GM18508 (cell line): ENCODE results near the gene POU6F2.

Experiments
- ATAC-seq: cut with Tn5 transposase; IDR thresholded peaks from one replicate; pipeline ENCODE4 v1.9.1; 2021; ENCODE audit warnings: moderate number of reproducible peaks; ENCODE audit not compliant: insufficient read depth, unreplicated experiment

Gene POU6F2

DNA sequence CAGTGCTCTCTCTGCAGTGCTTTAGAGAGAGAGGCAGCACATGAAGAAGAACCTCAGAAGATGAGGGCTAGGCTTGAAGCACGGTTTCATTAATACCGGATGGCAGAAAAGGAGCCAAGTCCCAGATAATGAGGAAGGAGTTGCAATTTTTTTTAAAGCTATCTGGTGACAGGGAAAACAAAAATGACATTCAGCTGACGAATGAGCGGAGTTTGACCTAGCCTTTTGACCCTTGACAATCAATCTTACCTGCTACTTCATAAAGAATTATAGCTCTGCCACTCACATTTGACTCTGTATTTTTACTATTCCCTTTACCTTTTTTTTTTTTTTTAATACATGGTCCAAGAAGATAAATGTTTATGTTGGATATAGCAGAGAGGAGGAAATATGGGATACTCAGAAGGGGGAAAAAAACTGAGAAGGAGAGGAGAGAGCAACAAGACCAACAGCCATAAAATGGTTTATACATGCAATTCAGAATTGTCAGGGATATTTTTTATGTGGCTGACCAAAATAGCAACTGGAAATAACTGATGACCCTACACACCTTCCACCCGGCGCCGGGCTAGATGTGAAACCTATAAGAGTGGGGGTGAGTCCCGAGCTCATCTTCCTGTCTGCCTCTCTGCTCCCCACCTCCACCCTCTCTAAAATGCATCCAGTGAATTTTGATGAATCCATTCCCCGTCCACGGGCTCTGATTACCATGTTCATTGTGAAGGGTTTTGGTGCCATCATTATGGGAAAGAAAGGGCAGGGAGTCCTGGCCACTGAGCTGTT is 314.1 kb downstream of the POU6F2 start:
- ATAC-seq: no peak

DNA sequence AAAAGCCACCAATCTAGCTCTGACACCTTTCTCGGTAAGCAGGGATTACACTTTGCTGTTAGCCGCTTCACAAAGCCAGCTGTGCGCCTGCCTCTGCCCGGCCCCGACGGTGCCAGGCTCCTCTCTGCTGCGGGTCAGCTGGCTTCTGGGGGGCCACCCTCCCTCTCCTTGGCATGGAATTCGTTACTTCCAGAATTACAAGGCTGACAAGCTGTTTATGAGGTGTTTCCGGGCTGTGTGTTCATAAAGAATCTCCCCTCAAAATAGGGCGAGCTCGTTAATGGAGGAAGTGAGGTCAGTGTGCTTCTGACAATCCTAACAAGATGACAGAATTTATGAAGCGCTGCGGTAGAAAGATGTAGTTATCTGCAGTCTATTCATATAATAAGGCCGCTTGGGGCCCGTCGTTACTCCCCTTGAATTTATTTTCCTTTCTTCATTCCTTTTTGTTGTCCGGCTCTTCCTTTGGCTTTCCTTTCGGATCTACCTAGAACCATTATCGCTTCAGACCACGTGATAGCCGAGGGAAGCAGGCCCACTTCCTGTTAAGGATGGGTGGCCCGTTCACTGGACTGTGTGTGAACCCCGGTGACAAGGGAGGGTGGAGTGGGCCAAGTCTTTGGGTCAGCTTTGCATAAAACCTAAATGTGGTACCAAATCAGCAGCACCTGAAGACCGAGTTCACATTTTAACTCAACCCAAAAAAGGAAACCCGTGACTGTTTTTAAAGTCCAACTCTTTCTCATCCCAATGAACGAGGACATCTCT is 315.5 kb downstream of the POU6F2 start:
- ATAC-seq: no peak

DNA sequence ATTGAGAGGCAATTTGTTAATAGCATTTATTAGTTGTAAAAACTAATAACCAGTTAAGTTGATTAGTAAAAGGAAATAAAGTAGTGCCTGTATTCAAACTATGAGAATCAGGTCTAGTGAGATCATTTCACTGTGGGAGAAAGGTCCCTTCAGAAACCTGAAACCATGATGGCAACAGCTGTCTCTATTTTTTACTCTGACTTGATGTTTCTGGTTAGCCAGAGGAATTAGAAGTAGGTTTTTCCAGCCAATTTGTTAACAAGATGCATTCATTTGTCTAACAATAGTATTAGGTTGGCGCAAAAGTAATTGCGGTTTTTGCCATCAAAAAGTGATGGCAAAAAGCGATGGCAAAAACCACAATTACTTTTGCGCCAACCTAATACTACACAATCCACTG is 316.3 kb downstream of the POU6F2 start:
- ATAC-seq: no peak

DNA sequence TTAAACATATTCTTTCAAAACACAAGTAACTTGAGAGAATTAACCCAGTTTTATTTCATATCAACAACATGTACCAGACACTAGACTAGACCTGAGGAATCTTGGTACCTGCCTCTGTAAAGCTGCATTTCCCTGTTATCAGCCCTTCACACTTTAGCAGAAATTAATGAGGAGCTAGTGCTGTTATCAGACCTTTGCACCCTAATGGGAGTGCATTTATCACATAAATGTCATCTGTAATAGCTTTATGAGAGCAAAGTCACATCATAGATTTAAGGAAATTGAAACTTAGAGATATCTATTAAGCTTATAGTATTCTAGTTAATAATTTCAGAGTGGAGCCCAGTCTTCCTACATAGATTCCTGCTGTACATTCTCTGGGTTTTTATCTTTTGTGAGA is 318.1 kb downstream of the POU6F2 start:
- ATAC-seq: no peak

DNA sequence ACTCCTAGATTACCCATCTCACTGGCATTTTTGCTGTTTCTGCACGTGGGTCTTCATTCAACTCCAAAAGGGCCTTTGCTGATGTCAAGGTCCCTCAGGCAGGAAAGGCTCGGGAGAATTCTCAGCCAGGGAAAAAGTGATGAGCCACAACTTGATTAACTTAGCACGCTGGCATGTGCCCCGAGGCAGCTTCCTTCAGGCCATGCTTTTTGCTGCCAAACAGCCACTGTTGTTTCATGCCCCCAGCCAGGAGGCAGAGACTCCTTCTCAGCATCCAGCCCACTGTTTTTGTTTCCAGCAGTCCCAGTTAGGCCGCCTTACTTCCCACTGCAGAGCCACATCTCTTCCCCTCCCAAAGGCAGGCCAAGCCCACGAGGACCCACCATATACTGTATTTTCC is 322.0 kb downstream of the POU6F2 start:
- no peak for ATAC-seq

DNA sequence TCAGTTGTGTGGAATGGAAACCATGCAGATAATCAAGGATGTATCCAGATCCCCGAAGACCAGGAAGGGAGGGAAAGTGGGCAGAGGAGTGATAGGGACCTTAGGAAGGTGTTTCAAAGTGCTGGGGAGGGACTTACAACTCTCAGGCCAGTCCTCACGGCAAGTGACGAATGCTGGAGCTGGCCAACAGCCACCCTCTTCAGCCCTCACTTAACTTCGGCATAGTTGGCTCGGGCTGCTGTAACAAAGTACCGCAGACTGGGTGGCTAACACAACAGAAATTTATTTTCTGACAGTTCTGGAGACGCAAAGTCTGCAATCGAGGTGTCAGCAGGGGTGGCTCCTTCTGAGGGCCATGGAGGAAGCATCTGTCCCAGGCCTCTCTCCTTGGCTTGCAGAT is 322.6 kb downstream of the POU6F2 start:
- ATAC-seq: no peak

DNA sequence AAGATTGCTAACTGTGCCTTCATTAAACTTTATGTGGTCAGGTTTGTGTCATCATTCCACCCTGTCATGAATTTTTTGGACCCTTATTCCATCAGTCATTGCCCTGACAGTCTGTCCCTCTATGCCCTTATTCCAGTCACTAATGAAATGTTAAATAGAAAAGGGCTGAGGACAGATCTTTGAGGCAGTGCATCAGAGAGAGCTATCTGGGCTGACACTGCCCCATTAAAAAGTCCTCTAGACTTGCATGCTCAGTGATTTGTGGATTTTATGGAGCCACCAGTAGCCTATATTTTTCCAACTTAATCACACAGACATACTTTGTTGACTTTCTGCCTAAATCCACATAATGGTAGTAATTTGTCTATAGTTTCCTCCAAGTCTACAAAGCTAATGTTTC is 323.8 kb downstream of the POU6F2 start:
- ATAC-seq: no peak

DNA sequence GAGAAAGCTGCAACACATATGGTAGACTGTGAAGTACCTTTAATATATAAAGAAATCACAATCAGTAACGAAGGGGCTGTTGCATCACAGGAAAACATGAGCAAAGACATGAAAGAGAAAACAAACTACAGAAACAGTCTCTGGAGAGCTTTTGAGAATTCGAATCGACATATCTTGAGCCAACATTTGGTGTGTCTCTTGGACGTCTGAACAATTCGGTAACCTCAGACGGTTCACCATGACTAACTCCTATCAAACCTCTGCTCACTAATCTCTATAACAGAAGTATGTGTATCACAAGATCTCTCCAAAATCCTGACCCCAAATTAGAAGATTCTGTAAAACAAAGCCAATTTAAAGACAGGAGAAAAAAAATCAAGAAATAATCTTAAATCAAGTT is 326.5 kb downstream of the POU6F2 start:
- no peak for ATAC-seq

DNA sequence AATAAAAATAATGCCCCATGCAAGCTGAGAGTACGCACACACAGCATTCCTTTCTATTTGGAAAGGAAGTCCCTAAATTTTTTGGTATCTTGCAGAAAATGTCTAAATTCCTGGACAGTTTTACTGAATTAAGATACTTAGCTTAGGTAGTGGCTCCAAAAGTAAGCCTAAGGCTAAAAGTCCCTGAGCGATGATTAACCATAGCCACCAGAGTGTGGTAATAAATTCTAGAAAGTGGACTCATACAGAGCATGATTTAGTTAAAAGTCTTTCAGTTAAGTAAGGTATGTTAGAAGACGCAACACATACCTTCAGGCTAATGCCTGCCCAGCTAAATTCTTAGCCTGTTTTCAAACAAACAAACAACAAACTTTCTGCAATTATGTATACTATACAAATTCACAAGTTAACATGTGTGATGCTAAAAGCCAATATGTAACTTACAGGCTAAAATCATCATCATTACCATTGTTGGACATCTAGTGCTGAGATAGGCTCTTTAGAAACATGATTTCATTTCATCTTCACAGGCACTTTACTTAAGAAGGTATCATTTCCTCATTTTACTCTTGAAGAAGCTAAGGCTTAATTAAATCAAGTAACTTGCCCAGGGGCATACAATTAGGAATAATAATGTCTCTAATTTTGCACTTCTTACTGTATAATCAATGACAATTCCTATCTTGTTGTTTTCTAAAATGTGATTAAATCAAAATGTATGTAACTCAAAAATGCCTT is 327.1 kb downstream of the POU6F2 start:
- no peak for ATAC-seq

DNA sequence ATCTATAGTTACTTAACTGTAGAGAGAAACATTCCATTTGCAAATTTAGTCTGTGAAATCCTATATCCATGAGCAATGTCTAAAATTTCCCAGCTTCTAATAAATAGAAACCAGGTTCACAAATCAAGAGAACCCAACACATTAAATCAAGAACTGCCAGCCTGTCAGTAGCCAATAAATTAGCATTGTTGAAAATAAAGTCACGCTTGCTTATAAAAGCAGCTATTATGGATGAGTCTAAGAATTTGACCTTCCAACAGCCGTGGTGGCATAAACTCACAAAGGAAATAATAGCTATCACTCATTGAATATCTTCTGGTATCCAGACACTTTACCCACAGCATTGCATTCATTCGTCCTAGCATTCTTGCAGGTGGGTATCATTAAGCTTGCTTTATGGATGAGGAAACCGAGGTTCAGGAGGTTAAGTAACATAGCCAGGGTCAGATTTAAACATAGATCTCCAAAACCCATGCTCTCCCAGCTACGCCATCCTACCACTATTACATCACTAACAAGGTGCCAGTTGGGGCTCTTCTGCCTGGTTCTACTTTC is 328.4 kb downstream of the POU6F2 start:
- no peak for ATAC-seq

DNA sequence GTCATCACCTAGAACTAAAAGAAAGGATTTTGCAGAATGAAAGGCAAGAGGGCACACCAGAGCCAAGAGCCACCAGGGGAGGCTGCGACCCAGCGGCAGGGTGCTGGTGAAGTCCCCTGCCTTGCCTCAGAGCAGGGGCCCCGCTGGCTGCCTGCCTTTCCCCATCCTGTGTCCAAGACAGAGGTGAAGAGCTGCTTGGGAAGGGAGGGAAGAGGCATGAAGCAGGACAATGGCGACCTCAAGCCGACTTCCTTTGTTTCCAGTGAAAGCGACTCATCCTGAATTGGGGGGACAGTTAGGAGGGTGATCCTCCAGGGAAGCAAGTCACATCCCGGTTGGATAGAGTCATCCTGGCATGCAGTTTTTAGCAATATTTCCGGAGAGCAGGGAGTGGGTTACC is 333.0 kb downstream of the POU6F2 start:
- no peak for ATAC-seq

DNA sequence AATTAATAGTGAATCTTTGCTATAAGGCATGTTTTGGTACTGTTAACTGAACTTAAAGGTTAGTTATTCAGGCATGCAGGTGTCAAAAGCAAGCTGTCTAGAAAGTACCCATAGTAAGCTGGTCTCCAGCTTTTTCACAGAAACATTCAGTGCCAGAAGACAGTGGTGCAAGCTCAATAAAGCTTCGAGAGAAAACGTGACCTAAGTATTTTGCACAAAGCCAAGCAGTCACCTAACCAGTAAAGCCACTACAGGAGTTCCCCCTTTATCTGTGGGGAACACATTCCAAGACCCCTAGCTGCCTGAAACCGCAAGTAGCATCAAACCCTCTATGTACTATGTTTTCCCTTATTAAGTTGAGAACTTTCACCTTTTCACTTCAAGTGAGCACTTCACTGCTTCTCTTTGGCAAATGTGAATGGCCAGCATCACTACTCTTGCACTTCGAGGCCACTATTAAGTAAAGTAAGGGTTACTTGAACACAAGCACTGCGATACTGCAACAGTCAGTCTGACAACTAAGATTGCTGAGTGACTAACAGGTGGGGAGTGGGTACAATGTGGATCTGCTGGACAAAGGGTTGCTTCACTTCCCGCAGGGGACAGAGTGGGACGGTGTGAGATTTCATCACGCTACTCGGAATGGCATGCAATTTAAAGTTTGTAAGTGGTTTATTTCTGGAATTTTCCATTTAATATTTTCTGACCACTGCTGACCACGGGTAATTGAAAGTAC is 334.7 kb downstream of the POU6F2 start:
- ATAC-seq: no peak

DNA sequence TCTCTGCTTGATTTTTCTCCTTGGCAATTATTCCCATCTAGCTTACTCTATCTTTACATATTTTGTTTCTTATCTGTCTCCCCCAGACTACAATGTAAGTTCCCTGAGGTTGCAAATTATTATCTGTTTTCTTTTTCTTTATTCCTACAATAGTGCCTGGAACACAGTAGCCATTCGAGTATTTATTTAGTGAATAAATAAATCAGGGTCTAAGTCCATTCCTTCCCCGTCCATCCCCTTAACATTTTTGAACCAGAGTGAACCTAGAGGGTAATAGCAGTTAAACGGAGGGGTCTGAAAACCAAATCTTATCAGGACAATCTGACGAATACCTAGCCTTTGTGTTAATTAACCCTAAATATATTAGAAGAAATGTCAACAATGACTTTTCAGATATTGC is 335.7 kb downstream of the POU6F2 start:
- no peak for ATAC-seq

DNA sequence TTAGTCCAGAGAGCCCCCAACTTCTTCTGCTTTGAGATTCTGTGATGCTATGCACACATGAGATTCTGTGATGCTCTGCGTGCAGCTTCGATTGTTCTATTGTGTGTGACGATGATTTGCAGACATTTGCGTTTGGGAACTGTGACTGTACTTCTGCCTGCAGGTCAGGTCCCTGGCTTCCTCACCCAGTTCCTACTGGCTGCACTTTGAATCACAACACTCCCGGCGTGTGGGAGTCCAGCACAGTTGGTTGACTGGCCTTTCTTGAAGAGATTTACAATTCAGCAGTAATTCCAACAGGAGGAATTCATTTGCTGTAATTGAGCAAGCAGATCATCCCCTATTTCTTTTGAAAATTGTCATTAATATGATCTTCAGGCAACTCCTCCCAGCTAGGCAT is 336.3 kb downstream of the POU6F2 start:
- ATAC-seq: no peak

DNA sequence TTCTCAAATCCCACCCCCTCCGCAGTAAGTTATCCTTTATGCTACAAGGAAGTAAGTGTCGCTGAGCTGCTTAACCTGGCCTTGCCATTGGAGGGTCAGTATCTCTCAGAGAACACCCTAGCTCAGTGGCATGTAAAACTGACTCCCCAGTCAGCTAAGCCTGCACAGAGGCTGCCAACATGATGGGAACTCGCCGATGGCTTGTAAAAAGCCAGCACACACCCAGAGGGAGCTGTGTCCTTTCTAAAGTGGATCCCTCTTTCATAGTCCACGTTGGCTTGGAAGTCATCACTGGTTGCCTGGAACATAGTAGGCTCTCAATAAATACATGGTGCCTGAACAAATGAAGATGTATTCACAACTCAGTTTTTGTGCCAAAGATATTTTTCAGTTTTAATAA is 339.4 kb downstream of the POU6F2 start:
- no peak for ATAC-seq

DNA sequence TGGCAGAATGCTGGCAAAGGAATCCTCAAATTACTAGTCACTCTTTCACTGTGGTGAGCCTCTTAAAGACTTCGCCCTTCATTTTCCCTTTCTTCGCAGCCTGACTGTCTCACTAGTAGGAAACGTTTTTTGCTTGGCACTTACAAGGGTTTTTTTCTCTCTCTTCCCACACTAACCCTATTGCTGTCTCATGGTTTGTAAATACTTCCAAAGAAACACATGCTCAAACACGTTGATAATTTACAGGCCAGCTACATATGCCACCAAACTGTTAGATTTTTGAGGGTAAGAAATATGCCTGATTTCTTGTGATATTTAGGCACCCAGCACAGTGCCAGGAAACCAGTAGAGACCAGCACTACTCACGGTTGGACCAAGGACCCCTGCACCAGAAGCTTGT is 340.2 kb downstream of the POU6F2 start:
- no peak for ATAC-seq

DNA sequence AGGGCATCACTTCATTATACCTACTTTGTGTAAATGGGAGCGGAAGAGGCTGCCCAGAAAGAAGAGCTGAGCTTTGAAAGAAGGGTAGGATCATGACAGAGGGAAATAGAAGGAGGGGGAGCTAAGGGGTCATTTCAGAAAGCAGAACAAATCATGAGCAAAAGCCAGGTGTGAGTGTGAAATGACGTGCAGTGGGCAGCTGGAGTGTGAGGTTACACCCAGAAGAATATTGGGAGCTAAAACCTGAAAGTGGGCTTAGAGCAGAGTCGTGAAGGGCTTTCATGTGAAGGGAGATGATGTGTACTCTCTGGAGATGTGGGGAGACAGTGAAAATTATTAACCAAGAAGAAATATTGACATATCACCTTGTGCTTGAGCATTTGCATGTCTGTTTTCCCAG is 343.5 kb downstream of the POU6F2 start:
- ATAC-seq: no peak

DNA sequence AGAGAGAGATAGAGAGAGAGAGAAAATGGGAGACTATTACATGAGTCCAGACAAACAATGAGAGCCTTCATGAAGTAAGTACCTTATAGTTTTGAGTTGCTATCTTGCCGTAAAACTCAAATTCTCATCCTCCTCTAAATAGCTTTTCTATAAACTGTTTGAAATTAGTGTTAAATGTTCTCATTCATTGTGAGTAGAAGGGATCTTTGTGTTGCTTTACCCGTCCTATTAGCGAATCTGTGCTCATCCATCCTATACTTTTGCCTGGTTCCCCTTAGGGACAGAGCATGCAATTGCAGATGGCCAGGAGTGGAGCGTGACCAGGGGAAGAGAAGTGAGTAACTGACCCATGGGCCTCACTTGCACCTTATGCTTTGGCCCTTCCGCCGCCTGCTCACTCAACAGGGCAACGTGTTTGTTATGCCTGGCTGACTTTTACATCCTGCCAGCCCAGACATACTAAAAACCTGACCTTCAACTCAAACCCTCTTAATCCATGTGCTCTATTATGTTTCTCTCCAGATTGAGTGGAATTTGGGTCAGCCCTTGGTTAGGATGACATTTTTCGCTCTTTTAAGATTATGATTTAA is 344.3 kb downstream of the POU6F2 start:
- no peak for ATAC-seq

DNA sequence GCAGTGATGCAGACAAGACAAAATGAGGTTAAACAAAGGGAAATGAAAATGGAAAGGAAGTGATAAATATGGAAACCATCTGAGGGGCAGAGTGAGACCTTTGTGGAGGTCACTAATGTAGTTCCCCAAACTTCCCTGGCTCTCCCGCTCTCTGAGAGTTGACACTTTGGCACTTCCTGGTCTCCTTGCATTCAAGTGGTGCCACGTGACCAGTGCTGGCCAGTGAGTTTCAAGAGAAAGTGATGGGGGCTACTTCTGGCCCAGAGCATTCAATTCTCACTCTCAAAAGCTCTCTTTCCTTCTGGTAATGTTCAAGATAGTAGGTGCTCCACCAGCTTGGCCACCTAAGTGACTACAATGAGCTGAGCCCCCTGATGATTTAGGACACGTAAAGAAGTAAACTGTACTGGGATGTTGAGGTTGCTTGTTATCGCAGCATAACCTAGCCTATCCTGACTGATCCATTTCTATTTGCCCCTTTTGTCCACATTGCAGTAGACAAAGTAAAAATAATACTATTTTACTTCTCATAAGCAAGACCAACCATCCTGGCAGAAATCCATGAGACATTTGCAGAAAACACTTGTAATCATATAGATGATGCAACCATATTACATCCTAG is 346.5 kb downstream of the POU6F2 start:
- no peak for ATAC-seq
